Thoracic aorta (tissue), 2 donors: ENCODE results near the gene MZB1. TPM values are rescaled to one million over a fixed set of nuclear protein-coding genes. Genes with fewer than 3 reads are reported as not detected.

Experiments
- ATAC-seq: fragments of 150-250 bp; one replicate; pipeline ENCODE4 v1.8.0; 2017; ENCODE audit warnings: low read depth; ENCODE audit not compliant: insufficient number of reproducible peaks, low FRiP score
- DNase-seq: peaks from one replicate; pipeline ENCODE4 v3.0.0-alpha.2; 2020; ENCODE audit warnings: low spot score
- H3K27ac ChIP-seq, 2 donors: fragments of 200-600 bp; sonication (generic); 1 replicate in 1 of 2; 2 replicates in 1 of 2; pipeline ENCODE4 v1.5.1; 2016; ENCODE audit warnings: mild to moderate bottlenecking in 2 of 2, moderate library complexity in 2 of 2
- H3K27me3 ChIP-seq: fragments of 200-600 bp; sonication (generic); replicated peaks from 2 replicates; pipeline ENCODE4 v1.6.0; 2016; ENCODE audit warnings: mild to moderate bottlenecking; ENCODE audit not compliant: insufficient read depth
- H3K36me3 ChIP-seq: fragments of 200-600 bp; sonication (generic); one replicate; pipeline ENCODE4 v1.5.1; 2016
- H3K4me1 ChIP-seq, 2 donors: fragments of 200-600 bp; sonication (generic); 1 replicate in 1 of 2; 2 replicates in 1 of 2; pipeline versions ENCODE4 v1.5.1 to v1.6.0; 2016; ENCODE audit warnings: low read depth in 2 of 2, mild to moderate bottlenecking in 1 of 2; ENCODE audit not compliant: control insufficient read depth in 1 of 2
- H3K4me3 ChIP-seq: fragments of 200-600 bp; sonication (generic); 2 replicates; pipeline ENCODE4 v1.5.1; 2016; ENCODE audit warnings: mild to moderate bottlenecking
- H3K9me3 ChIP-seq: fragments of 200-600 bp; sonication (generic); 2 replicates; pipeline ENCODE4 v1.5.1; 2016
- CTCF ChIP-seq: fragments of 200-600 bp; sonication (generic); IDR thresholded peaks from one replicate; pipeline ENCODE4 v1.5.1; 2019; ENCODE audit warnings: antibody characterized with exemption
- total RNA-seq, 2 donors: library from RNA; depleted of rRNA; stranded (reverse); fragments of >200 nt; gene quantifications; one replicate each; pipeline versions ENCODE4 v1.1.0 to v1.2.3, GENCODE V29; 2016

Gene MZB1
- total RNA-seq, 2 donors from 2014 or later: not detected

GRCh38 chr5:139404484-139404840 is 14.7 kb upstream of the MZB1 start:
- H3K36me3 ChIP-seq: no peaks in the 10 kb centered on the region
- DNase-seq: no peak
- peak overlapping the region; percentile 82 to 86 for H3K27ac ChIP-seq
- peak overlapping the region; percentile 67 for H3K4me3 ChIP-seq
- no peak for ATAC-seq
- H3K4me1 ChIP-seq: peaks cover 4 to 18% of the 10 kb centered on the region in 2 donors
- H3K9me3 ChIP-seq: no peaks in the 10 kb centered on the region
- H3K27me3 ChIP-seq: no peaks in the 10 kb centered on the region
- no peak for TF ChIP-seq CTCF

GRCh38 chr5:139403787-139404483 is 14.2 kb upstream of the MZB1 start, which contains the start of gene SPATA24:
TSS of gene SPATA24 (minus strand) at chr5:139404089. CDS start at chr5:139404060, 29 bp downstream.
- Histone ChIP-seq H3K4me3 (peak within 1 kb of the TSS; percentile 67), H3K9me3 (no peaks in the 10 kb centered on the region), H3K27ac (peak within 1 kb of the TSS; percentile 82 to 86), H3K36me3 (no peaks in the 10 kb centered on the region), H3K4me1 (peaks cover 4 to 18% of the 10 kb centered on the region in 2 donors), H3K27me3 (no peaks in the 10 kb centered on the region)
- DNase-seq (peak; percentile 95), ATAC-seq (peak; percentile 93)
- TF ChIP-seq CTCF: no peak

- DNase-seq (no peak), ATAC-seq (no peak)
- Histone ChIP-seq H3K4me1 (peaks cover 4 to 18% of the 10 kb centered on the region in 2 donors), H3K27me3 (no peaks in the 10 kb centered on the region), H3K36me3 (no peaks in the 10 kb centered on the region), H3K9me3 (no peaks in the 10 kb centered on the region), H3K27ac (peak overlapping the region; percentile 82 to 86), H3K4me3 (peak overlapping the region; percentile 67)
- TF ChIP-seq CTCF: no peak
Measured at GRCh38 chr5:139403418-139403786, 13.7 kb upstream of the MZB1 start.

DNA sequence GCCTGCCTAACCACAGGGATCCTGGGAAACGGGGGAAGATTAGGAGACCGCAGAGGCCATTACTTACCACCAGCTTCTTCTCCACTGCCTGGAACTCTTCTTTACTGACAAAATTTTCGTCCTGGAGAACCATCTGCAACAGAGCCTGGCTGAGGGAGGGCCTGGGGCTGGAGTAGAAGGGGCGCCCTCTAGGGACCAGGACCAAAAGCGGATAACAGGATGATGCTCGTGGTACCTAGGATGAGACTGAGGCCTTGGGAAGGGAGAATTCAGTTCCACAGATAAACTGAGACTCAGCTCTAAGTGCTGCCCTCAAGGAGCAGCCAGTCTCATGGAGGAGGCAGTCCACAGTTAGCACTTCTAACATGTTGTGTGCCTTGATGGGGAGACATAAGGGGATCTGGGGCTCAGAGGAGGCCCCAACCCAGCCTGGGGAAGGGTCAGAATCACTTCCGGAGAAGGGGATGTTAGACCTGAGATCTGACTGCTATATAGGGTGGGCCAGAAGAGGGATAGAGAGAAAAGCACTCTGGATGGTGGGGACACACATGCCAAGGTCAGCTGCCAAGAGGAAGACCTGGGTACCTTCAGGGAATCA is 12.9 kb upstream of the MZB1 start:
- Histone ChIP-seq H3K36me3 (no peaks in the 10 kb centered on the region), H3K27ac (peak overlapping the region; percentile 82 to 86), H3K9me3 (no peaks in the 10 kb centered on the region), H3K4me1 (peaks cover 4 to 18% of the 10 kb centered on the region in 2 donors), H3K27me3 (no peaks in the 10 kb centered on the region), H3K4me3 (no peak overlapping the region)
- TF ChIP-seq CTCF: no peak
- no peak for DNase-seq
- ATAC-seq: no peak

DNA sequence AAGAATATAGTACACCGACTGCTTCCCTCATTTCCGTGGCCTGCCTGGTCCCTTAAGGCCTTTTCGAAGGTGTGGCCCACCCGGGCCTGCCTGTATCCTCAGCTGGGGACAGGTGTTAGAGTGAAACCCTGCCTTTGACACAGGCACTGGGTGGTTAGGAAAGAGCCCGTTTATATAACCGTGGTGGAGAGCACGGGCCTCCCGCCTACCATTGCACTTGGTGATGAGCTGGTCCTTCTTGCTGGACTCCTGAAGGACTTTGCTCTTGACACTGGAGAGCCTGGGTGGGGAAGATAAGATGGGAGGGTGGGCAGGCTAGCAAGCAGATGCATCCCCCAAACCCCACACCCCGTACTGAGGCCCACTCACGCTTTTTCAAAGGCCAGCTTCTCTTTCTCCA is 11.8 kb upstream of the MZB1 start:
- H3K9me3 ChIP-seq: no peaks in the 10 kb centered on the region
- H3K27me3 ChIP-seq: no peaks in the 10 kb centered on the region
- TF ChIP-seq CTCF: no peak
- DNase-seq: no peak
- H3K4me1 ChIP-seq: peaks cover 4 to 18% of the 10 kb centered on the region in 2 donors
- no peak overlapping the region for H3K27ac ChIP-seq
- no peak for ATAC-seq
- no peak overlapping the region for H3K4me3 ChIP-seq
- H3K36me3 ChIP-seq: no peaks in the 10 kb centered on the region
